ENCODE data around the gene LENEP. TPM values are rescaled to one million over a fixed set of nuclear protein-coding genes. Genes with fewer than 3 reads are reported as not detected.
A peak's percentile ranks its signal among the peaks of the same experiment; 100 is the strongest.

Gene LENEP
- total and polyA plus RNA-seq, 4 experiments from 2014 or later, result 1.1 to 3.1 TPM; not detected in 2

GRCh38 chr1:155040358-155041093 is 47.1 kb downstream of the LENEP start:
- CTCF ChIA-PET (ENCODE audit: partially characterized antibody), result interaction anchor here (1.0 to 7.9 kb wide), 6 partner anchors 11 to 51 kb away, joined by 3 to 63 read pairs (median 12); partner anchors contain the start of gene ADAM15
- no peak overlapping the region for H3K27ac Mint-ChIP-seq

GRCh38 chr1:155042789-155043188 is 49.4 kb downstream of the LENEP start:
- H3K36me3 Mint-ChIP-seq, result no peaks in the 10 kb centered on the region
- DNase-seq, result no peak
- H3K4me3 Mint-ChIP-seq, result no peak overlapping the region
- H3K9me3 Mint-ChIP-seq, result no peaks in the 10 kb centered on the region
- CTCF ChIA-PET (ENCODE audit: partially characterized antibody), result interaction anchor here (0.9 to 10.7 kb wide), 10 partner anchors 11 to 136 kb away, joined by 3 to 203 read pairs (median 8); partner anchors contain the start of genes EFNA4, FLAD1 and PMVK
- H3K4me1 Mint-ChIP-seq, result peaks cover 5 to 7% (median 5%) of the 10 kb centered on the region in 4 donors
- Histone ChIP-seq H3K36me3 (ENCODE audit: insufficient read depth, low read length) (no peaks in the 10 kb centered on the region), H3K4me1 (ENCODE audit: insufficient read depth, low read length) (no peaks in the 10 kb centered on the region), H3K4me3 (ENCODE audit: low read length in 2 of 2) (no peak overlapping the region), H3K27me3 (ENCODE audit: insufficient read depth, low read length) (no peaks in the 10 kb centered on the region), H3K9me3 (ENCODE audit: control insufficient read depth in 1 of 2, low read length in 2 of 2) (no peaks in the 10 kb centered on the region), H3K27ac (ENCODE audit: low read depth, low read length) (no peak overlapping the region)
- no peak overlapping the region for H3K27ac Mint-ChIP-seq
- intact Hi-C loops (cut with micrococcal nuclease), result no loop called here
- H3K27me3 Mint-ChIP-seq, result peaks cover 0 to 1% of the 10 kb centered on the region in 2 donors
- POLR2A ChIA-PET (ENCODE audit: partially characterized antibody), result interaction anchor here (2.9 to 5.8 kb wide), 2 partner anchors 19 to 42 kb away, joined by 14 to 36 read pairs; partner anchors contain the start of gene EFNA4

More at GRCh38 chr1:155040358-155041093, 47.1 kb downstream of the LENEP start:
- no peaks in the 10 kb centered on the region for H3K4me1 ChIP-seq (ENCODE audit: insufficient read depth, low read length)
- H3K36me3 ChIP-seq (ENCODE audit: insufficient read depth, low read length), result no peaks in the 10 kb centered on the region
- H3K36me3 Mint-ChIP-seq, result no peaks in the 10 kb centered on the region
- peaks cover 5 to 7% (median 5%) of the 10 kb centered on the region in 4 donors for H3K4me1 Mint-ChIP-seq
- no peak overlapping the region for H3K4me3 Mint-ChIP-seq
- no peak overlapping the region for H3K27ac ChIP-seq (ENCODE audit: low read depth, low read length)
- intact Hi-C loops (cut with micrococcal nuclease), result no loop called here
- H3K27me3 ChIP-seq (ENCODE audit: insufficient read depth, low read length), result no peaks in the 10 kb centered on the region
- peaks cover 0 to 1% of the 10 kb centered on the region in 2 donors for H3K27me3 Mint-ChIP-seq
- POLR2A ChIA-PET (ENCODE audit: partially characterized antibody), result interaction anchor here (0.8 kb wide), 1 partner anchor 85 kb away, joined by 3 read pairs; no protein-coding TSS in a partner anchor
- no peak for DNase-seq
- no peaks in the 10 kb centered on the region for H3K9me3 Mint-ChIP-seq
- no peaks in the 10 kb centered on the region for H3K9me3 ChIP-seq (ENCODE audit: control insufficient read depth in 1 of 2, low read length in 2 of 2)
- no peak overlapping the region for H3K4me3 ChIP-seq (ENCODE audit: low read length in 2 of 2)

GRCh38 chr1:155043301-155043702 is 49.9 kb downstream of the LENEP start:
- intact Hi-C loops (cut with micrococcal nuclease), result no loop called here
- POLR2A ChIA-PET (ENCODE audit: partially characterized antibody), result interaction anchor here (0.8 to 5.8 kb wide), 5 partner anchors 11 to 88 kb away, joined by 3 to 36 read pairs (median 4); partner anchors contain the start of genes EFNA3, EFNA4 and PBXIP1
- no peaks in the 10 kb centered on the region for H3K36me3 Mint-ChIP-seq

GRCh38 chr1:155043793-155044192 is 50.4 kb downstream of the LENEP start:
- H3K9me3 Mint-ChIP-seq, result no peaks in the 10 kb centered on the region
- no peaks in the 10 kb centered on the region for H3K27me3 Mint-ChIP-seq
- ChIA-PET POLR2A (ENCODE audit: partially characterized antibody) (interaction anchor here (0.8 to 5.8 kb wide), 5 partner anchors 11 to 88 kb away, joined by 3 to 36 read pairs (median 4); partner anchors contain the start of genes EFNA3, EFNA4 and PBXIP1), CTCF (ENCODE audit: partially characterized antibody) (interaction anchor here (0.6 to 10.7 kb wide), 24 partner anchors 10 to 1207 kb away, joined by 3 to 203 read pairs (median 5); partner anchors contain the start of genes EFNA4, FLAD1 and KRTCAP2)
- Histone ChIP-seq H3K27ac (ENCODE audit: low read depth, low read length) (no peak overlapping the region), H3K4me3 (ENCODE audit: low read length in 2 of 2) (no peak overlapping the region), H3K27me3 (ENCODE audit: insufficient read depth, low read length) (no peaks in the 10 kb centered on the region), H3K4me1 (ENCODE audit: insufficient read depth, low read length) (no peaks in the 10 kb centered on the region), H3K36me3 (ENCODE audit: insufficient read depth, low read length) (no peaks in the 10 kb centered on the region), H3K9me3 (ENCODE audit: control insufficient read depth in 1 of 2, low read length in 2 of 2) (no peaks in the 10 kb centered on the region)
- peak overlapping the region in 1 of 7 donors; percentile 14 for H3K27ac Mint-ChIP-seq
- peaks cover 5 to 7% (median 5%) of the 10 kb centered on the region in 4 donors for H3K4me1 Mint-ChIP-seq
- intact Hi-C loops (cut with micrococcal nuclease), result no loop called here
- no peak for DNase-seq
- no peaks in the 10 kb centered on the region for H3K36me3 Mint-ChIP-seq
- H3K4me3 Mint-ChIP-seq, result no peak overlapping the region

More at GRCh38 chr1:155043301-155043702, 49.9 kb downstream of the LENEP start:
- H3K4me3 ChIP-seq (ENCODE audit: low read length in 2 of 2), result no peak overlapping the region
- DNase-seq, result no peak
- H3K4me1 ChIP-seq (ENCODE audit: insufficient read depth, low read length), result no peaks in the 10 kb centered on the region
- Mint-ChIP-seq H3K4me3 (no peak overlapping the region), H3K27ac (no peak overlapping the region), H3K4me1 (peaks cover 5 to 7% (median 5%) of the 10 kb centered on the region in 4 donors), H3K27me3 (no peaks in the 10 kb centered on the region), H3K9me3 (no peaks in the 10 kb centered on the region)
- H3K9me3 ChIP-seq (ENCODE audit: control insufficient read depth in 1 of 2, low read length in 2 of 2), result no peaks in the 10 kb centered on the region
- no peaks in the 10 kb centered on the region for H3K27me3 ChIP-seq (ENCODE audit: insufficient read depth, low read length)
- CTCF ChIA-PET (ENCODE audit: partially characterized antibody), result interaction anchor here (0.8 to 10.7 kb wide), 13 partner anchors 10 to 136 kb away, joined by 3 to 203 read pairs (median 8); partner anchors contain the start of genes EFNA4, FLAD1 and KRTCAP2
- H3K27ac ChIP-seq (ENCODE audit: low read depth, low read length), result no peak overlapping the region
- no peaks in the 10 kb centered on the region for H3K36me3 ChIP-seq (ENCODE audit: insufficient read depth, low read length)

Small RNA genes lying within 50 kb of the gene (microRNA-seq; reads per million reads assigned to microRNA genes)
- not detected for gene MIR4258 (ENCODE audit: borderline microRNAs expressed, borderline number of aligned reads, borderline replicate concordance)

Other genes starting within 250 kb of the LENEP start
- gene KCNN3, start 123.3 kb upstream of the LENEP start, total RNA-seq, result under 1 TPM in 1 of 2 experiments, not detected in 1; 0.06 TPM
- not detected for gene KCNN3, start 123.3 kb upstream of the LENEP start, polyA plus RNA-seq
- 10 to 100 TPM; 17.6 to 21.2 TPM for gene PMVK, start 56.9 kb upstream of the LENEP start, total RNA-seq
- 10 to 100 TPM; 61.7 to 87.0 TPM for gene PMVK, start 56.9 kb upstream of the LENEP start, polyA plus RNA-seq
- 100 to 1,000 TPM; 435 to 438 TPM for gene PBXIP1, start 37.5 kb upstream of the LENEP start, total RNA-seq
- 100 to 1,000 TPM; 263 to 404 TPM for gene PBXIP1, start 37.5 kb upstream of the LENEP start, polyA plus RNA-seq
- 10 to 100 TPM; 78.4 to 80.2 TPM for gene PYGO2, start 31.8 kb upstream of the LENEP start, total RNA-seq
- 10 to 100 TPM; 22.5 to 54.2 TPM for gene PYGO2, start 31.8 kb upstream of the LENEP start, polyA plus RNA-seq
- gene SHC1, start 22.8 kb upstream of the LENEP start, total RNA-seq, result 10 to 100 TPM; 78.4 to 81.7 TPM
- gene SHC1, start 22.8 kb upstream of the LENEP start, polyA plus RNA-seq, result 10 to 100 TPM; 36.4 to 44.5 TPM
- 10 to 100 TPM; 12.2 to 13.0 TPM for gene CKS1B, start 18.9 kb upstream of the LENEP start, total RNA-seq
- gene CKS1B, start 18.9 kb upstream of the LENEP start, polyA plus RNA-seq, result 10 to 100 TPM; 50.2 to 67.9 TPM
- 10 to 100 TPM; 52.4 to 56.6 TPM for gene FLAD1, start 10.2 kb upstream of the LENEP start, total RNA-seq
- 10 to 100 TPM; 48.9 to 75.9 TPM for gene FLAD1, start 10.2 kb upstream of the LENEP start, polyA plus RNA-seq
- gene ZBTB7B, start 9.2 kb downstream of the LENEP start, total RNA-seq, result 10 to 100 TPM; 86.3 to 92.7 TPM
- 10 to 100 TPM in 1 of 2 donors, 1 to 10 TPM in 1; 3.4 to 11.6 TPM for gene ZBTB7B, start 9.2 kb downstream of the LENEP start, polyA plus RNA-seq
- 1 to 10 TPM; 4.0 to 4.1 TPM for gene DCST2, start 40.2 kb downstream of the LENEP start, total RNA-seq
- not detected for gene DCST2, start 40.2 kb downstream of the LENEP start, polyA plus RNA-seq
- under 1 TPM in 1 of 2 experiments, not detected in 1; 0.14 TPM for gene DCST1, start 40.2 kb downstream of the LENEP start, total RNA-seq
- gene DCST1, start 40.2 kb downstream of the LENEP start, polyA plus RNA-seq, result not detected
- 10 to 100 TPM; 33.6 to 39.8 TPM for gene ADAM15, start 57.7 kb downstream of the LENEP start, total RNA-seq
- 10 to 100 TPM; 14.8 to 18.2 TPM for gene ADAM15, start 57.7 kb downstream of the LENEP start, polyA plus RNA-seq
- 1 to 10 TPM; 6.0 to 8.5 TPM for gene EFNA4, start 70.2 kb downstream of the LENEP start, total RNA-seq
- 1 to 10 TPM; 2.5 to 3.5 TPM for gene EFNA4, start 70.2 kb downstream of the LENEP start, polyA plus RNA-seq
- gene EFNA3, start 85.3 kb downstream of the LENEP start, total RNA-seq, result 1 to 10 TPM; 2.0 to 4.3 TPM
- gene EFNA3, start 85.3 kb downstream of the LENEP start, polyA plus RNA-seq, result 1 to 10 TPM in 1 of 2 donors, under 1 TPM in 1; 0.34 to 1.5 TPM
- gene EFNA1, start 134.3 kb downstream of the LENEP start, total RNA-seq, result 1 to 10 TPM; 1.2 to 1.9 TPM
- 1 to 10 TPM in 1 of 2 donors, under 1 TPM in 1; 0.84 to 2.0 TPM for gene EFNA1, start 134.3 kb downstream of the LENEP start, polyA plus RNA-seq
- 10 to 100 TPM; 20.1 to 22.8 TPM for gene SLC50A1, start 142.3 kb downstream of the LENEP start, total RNA-seq
- 10 to 100 TPM; 50.3 to 91.7 TPM for gene SLC50A1, start 142.3 kb downstream of the LENEP start, polyA plus RNA-seq
- 10 to 100 TPM; 51.6 to 53.6 TPM for gene DPM3, start 146.9 kb downstream of the LENEP start, total RNA-seq
- 100 to 1,000 TPM; 101 to 119 TPM for gene DPM3, start 146.9 kb downstream of the LENEP start, polyA plus RNA-seq
- 100 to 1,000 TPM; 173 to 180 TPM for gene KRTCAP2, start 179.7 kb downstream of the LENEP start, total RNA-seq
- 100 to 1,000 TPM; 469 to 488 TPM for gene KRTCAP2, start 179.7 kb downstream of the LENEP start, polyA plus RNA-seq
- 1 to 10 TPM; 8.4 to 8.5 TPM for gene TRIM46, start 180.3 kb downstream of the LENEP start, total RNA-seq
- gene TRIM46, start 180.3 kb downstream of the LENEP start, polyA plus RNA-seq, result 1 to 10 TPM; 1.6 to 3.6 TPM
- gene THBS3, start 214.3 kb downstream of the LENEP start, total RNA-seq, result 10 to 100 TPM; 30.9 to 33.5 TPM
- gene THBS3, start 214.3 kb downstream of the LENEP start, polyA plus RNA-seq, result 1 to 10 TPM; 6.1 to 6.7 TPM
- 10 to 100 TPM; 17.7 to 18.2 TPM for gene MTX1, start 215.1 kb downstream of the LENEP start, total RNA-seq
- gene MTX1, start 215.1 kb downstream of the LENEP start, polyA plus RNA-seq, result 10 to 100 TPM; 42.5 to 65.5 TPM

All from CD4-positive, alpha-beta memory T cell (primary cell).